Stimulated activated CD4-positive, alpha-beta T cell treated with anti-CD3 and anti-CD28 coated beads, Interleukin-4, amount 100 ng/mL, for 24 hours (primary cell): ENCODE measurements around the gene TTR.

Source experiments
- DNase-seq: peaks from one replicate; pipeline ENCODE4 v3.0.0-alpha.2; 2020

The TTR gene

GRCh38 chr18:31617031-31617717 lies 25.5 kb downstream of the TTR start:
- no peak for DNase-seq

DNA sequence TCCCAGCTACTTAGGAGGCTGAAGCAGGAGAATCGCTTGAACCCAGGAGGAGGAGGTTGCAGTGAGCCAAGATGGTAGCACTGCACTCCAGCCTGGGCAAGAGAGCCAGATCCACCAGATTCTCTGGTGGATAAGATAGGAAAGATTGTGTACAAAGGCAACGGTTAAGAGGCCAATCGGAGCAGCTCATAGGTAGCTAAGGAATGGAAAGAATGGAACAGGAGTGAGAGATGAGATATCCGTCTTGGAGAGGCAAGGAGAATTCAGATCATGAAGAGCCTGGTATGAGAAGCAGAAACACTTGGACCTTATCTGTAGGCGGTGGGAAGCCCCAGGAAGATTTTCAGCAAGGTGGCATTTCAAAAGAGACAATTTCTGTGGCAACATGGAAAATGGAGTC lies 27.1 kb downstream of the TTR start:
- DNase-seq: no peak

GRCh38 chr18:31619291-31619690 lies 27.6 kb downstream of the TTR start:
- no peak for DNase-seq

- DNase-seq: no peak
Observed at GRCh38 chr18:31624892-31625640, 33.4 kb downstream of the TTR start.

- no peak for DNase-seq
Observed at GRCh38 chr18:31626409-31626808, 34.7 kb downstream of the TTR start.

GRCh38 chr18:31630549-31630948 lies 38.9 kb downstream of the TTR start:
- no peak for DNase-seq

GRCh38 chr18:31631526-31631925 lies 39.8 kb downstream of the TTR start:
- DNase-seq: no peak

DNA sequence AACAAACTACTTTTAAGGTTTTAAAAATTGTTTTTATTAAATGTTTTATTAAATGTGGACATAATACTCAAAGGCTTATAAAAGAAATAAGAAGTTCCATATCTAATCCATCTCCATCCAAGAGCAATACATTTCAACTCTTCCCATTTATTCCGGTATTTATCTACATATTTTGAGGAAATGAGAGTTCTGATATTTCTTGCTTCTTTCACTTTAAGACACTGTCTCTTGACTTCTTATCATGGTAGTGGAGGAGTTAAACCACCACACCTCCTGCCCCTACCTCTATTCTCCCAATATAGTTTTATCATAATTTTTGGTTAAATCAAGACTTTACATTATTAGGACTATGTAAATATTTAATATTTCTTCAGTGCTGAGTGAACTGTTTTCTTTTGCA lies 40.7 kb downstream of the TTR start:
- DNase-seq: no peak

GRCh38 chr18:31633392-31634330 lies 42.0 kb downstream of the TTR start:
- DNase-seq: no peak

- no peak for DNase-seq
Observed at GRCh38 chr18:31634331-31634713, 42.6 kb downstream of the TTR start.

GRCh38 chr18:31636387-31636786 lies 44.7 kb downstream of the TTR start:
- DNase-seq: no peak

GRCh38 chr18:31637445-31637844 lies 45.8 kb downstream of the TTR start:
- DNase-seq: no peak

- no peak for DNase-seq
Observed at GRCh38 chr18:31643003-31643402, 51.3 kb downstream of the TTR start.

- no peak for DNase-seq
Observed at GRCh38 chr18:31645411-31645810, 53.7 kb downstream of the TTR start.

- DNase-seq: no peak
Observed at GRCh38 chr18:31646332-31647126, 54.9 kb downstream of the TTR start.

DNA sequence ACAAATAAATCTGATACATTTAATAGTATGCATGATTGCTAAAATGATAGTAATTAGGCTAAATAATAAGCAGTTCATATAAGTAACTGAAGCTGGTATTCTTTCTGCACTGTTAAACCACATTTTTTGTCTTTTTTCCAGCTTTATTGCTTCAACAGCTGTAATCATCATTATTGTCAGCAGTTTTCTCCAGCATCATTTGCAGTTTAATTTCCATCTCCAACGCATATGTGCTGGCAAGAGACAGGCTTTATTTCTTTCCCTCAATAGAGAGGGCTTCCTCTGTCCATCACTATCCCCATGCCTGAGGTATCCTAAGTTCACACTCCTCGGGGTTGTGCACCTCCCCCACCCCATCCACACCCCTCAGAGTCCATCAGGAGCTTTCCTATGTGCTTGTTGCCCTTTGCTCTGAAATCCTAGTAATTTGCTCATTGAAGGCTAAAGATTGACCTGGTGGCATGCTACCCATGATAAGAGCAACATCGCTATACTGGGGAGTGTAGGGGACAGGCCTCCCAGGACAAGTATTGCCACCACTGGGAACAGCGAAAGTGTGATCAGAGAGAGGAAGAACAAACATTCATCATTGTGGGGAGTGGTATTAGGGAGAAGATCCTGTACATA lies 55.6 kb downstream of the TTR start:
- DNase-seq: no peak
